ENCODE measurements around the gene MFGE8.

MFGE8 gene

GRCh38 chr15:88874684-88875083 lies 38.5 kb downstream of the MFGE8 start:
- FAIRE-seq, result no peak
- DNase-seq (ENCODE audit: low spot score), result no peak

- FAIRE-seq (no peak), DNase-seq (ENCODE audit: low spot score) (no peak)
Observed at GRCh38 chr15:88874275-88874674, 38.9 kb downstream of the MFGE8 start.

GRCh38 chr15:88873786-88874185 lies 39.4 kb downstream of the MFGE8 start:
- FAIRE-seq, result no peak
- DNase-seq (ENCODE audit: low spot score), result no peak

- no peak for FAIRE-seq
- no peak for DNase-seq (ENCODE audit: low spot score)
Observed at GRCh38 chr15:88872706-88873105, 40.5 kb downstream of the MFGE8 start.

- no peak for DNase-seq (ENCODE audit: low spot score)
- no peak for FAIRE-seq
Observed at GRCh38 chr15:88872106-88872505, 41.1 kb downstream of the MFGE8 start.

- FAIRE-seq (no peak), DNase-seq (ENCODE audit: low spot score) (no peak)
Observed at GRCh38 chr15:88871313-88871712, 41.9 kb downstream of the MFGE8 start.

- no peak for DNase-seq (ENCODE audit: low spot score)
- no peak for FAIRE-seq
Observed at GRCh38 chr15:88866295-88866881, 46.8 kb downstream of the MFGE8 start.

- no peak for FAIRE-seq
- no peak for DNase-seq (ENCODE audit: low spot score)
Observed at GRCh38 chr15:88865498-88866099, 47.6 kb downstream of the MFGE8 start.

- DNase-seq (ENCODE audit: low spot score) (no peak), FAIRE-seq (no peak)
Observed at GRCh38 chr15:88864861-88865497, 48.2 kb downstream of the MFGE8 start.

GRCh38 chr15:88863412-88863811 lies 49.8 kb downstream of the MFGE8 start:
- no peak for DNase-seq (ENCODE audit: low spot score)
- no peak for FAIRE-seq

- DNase-seq (ENCODE audit: low spot score) (no peak), FAIRE-seq (no peak)
Observed at GRCh38 chr15:88860212-88860611, 53.0 kb downstream of the MFGE8 start.

- FAIRE-seq (no peak), DNase-seq (ENCODE audit: low spot score) (no peak)
Observed at GRCh38 chr15:88859550-88859949, 53.6 kb downstream of the MFGE8 start.

GRCh38 chr15:88858934-88859333 lies 54.2 kb downstream of the MFGE8 start:
- FAIRE-seq, result no peak
- no peak for DNase-seq (ENCODE audit: low spot score)

GRCh38 chr15:88852476-88852875 lies 60.7 kb downstream of the MFGE8 start:
- no peak for DNase-seq (ENCODE audit: low spot score)
- FAIRE-seq, result no peak

GRCh38 chr15:88849376-88850072 lies 63.7 kb downstream of the MFGE8 start:
- no peak for DNase-seq (ENCODE audit: low spot score)
- FAIRE-seq, result no peak

Data from RCC 7860 (cell line).